ENCODE results near the gene GSTT2B.
A peak's percentile ranks its signal among the peaks of the same experiment; 100 is the strongest.
"Not testable (repeated sequence)": the region's sequence is repeated elsewhere in the genome, so short reads cannot be mapped to it uniquely, and the experiment has no call there.

The GSTT2B gene

DNA sequence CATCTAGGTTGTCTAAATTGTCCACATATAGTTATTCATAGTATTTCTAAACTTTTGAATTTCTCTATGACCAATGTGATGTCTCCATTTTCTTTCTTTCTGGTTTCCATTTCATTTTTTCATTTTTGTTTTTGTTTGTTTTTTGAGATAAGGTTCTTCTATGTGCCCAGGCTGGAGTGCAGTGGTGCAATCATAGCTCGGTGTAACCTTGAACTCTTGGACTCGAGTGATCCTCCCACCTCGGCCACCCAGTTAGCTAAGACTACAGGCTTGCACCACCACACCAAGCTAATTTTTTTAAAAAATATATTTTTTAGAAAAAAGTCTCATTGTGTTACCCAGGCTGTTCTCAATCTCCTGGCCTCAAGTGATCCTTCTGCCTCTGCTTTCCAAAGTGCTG, 36.1 kb upstream of the GSTT2B start:
- H3K4me3 ChIP-seq (ENCODE audit: low read depth, low read length), result no peak overlapping the region
- TF ChIP-seq, protein P1, sequence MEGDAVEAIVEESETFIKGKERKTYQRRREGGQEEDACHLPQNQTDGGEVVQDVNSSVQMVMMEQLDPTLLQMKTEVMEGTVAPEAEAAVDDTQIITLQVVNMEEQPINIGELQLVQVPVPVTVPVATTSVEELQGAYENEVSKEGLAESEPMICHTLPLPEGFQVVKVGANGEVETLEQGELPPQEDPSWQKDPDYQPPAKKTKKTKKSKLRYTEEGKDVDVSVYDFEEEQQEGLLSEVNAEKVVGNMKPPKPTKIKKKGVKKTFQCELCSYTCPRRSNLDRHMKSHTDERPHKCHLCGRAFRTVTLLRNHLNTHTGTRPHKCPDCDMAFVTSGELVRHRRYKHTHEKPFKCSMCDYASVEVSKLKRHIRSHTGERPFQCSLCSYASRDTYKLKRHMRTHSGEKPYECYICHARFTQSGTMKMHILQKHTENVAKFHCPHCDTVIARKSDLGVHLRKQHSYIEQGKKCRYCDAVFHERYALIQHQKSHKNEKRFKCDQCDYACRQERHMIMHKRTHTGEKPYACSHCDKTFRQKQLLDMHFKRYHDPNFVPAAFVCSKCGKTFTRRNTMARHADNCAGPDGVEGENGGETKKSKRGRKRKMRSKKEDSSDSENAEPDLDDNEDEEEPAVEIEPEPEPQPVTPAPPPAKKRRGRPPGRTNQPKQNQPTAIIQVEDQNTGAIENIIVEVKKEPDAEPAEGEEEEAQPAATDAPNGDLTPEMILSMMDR (IDR thresholded peaks at IDR 0.05; ENCODE audit: borderline replicate concordance, insufficient read depth, low read depth, low read length), result no peak

DNA sequence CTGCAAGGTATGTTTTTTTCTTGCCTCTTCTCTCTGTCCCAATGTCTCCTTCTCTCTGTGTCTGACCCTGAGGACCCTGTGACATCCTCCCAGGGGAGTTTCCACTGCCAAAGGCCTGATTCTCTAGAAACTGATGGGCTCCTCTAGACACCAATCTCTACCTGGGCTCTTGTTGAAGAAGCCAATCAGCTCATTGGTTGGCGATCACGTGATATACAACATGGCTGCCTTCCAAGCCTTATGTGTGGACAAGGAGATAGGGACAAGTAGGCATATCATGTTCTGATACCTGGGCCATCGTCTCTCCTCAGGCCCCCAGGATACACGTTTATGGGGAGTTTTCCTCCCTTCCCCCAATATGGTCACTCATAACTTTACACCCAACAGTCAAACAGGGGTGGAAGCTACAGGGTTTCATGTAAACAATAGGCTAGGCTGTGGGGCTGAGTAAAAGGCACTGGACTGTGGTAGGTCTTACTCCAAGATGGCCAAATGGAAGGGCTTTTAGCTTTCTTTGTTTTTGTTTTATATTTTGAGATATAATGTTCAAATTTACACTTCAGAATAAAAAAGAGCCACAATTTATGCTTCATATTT, 32.7 kb upstream of the GSTT2B start:
- not testable (repeated sequence) for H3K4me3 ChIP-seq (ENCODE audit: low read depth, low read length)

DNA sequence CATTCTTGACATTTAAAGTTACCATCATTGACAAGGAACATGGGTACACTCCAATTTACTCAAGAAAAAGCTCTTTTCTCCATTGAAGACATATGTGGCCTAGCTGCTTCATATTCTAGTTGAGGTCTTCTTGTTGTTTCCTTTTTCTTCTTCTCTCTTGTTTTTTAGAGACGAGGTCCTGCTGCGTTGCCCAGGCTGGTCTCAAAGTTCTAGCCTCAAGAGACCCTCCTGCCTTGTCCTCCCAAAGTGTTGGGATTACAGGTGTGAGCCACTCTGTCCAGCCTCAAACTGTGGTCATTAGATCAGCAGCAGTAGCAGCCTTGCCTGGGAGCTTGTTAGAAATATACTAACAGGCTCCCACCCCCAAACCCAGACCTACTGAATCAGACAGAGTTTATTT, 32.1 kb upstream of the GSTT2B start:
- H3K4me3 ChIP-seq (ENCODE audit: low read depth, low read length), result not testable (repeated sequence)

DNA sequence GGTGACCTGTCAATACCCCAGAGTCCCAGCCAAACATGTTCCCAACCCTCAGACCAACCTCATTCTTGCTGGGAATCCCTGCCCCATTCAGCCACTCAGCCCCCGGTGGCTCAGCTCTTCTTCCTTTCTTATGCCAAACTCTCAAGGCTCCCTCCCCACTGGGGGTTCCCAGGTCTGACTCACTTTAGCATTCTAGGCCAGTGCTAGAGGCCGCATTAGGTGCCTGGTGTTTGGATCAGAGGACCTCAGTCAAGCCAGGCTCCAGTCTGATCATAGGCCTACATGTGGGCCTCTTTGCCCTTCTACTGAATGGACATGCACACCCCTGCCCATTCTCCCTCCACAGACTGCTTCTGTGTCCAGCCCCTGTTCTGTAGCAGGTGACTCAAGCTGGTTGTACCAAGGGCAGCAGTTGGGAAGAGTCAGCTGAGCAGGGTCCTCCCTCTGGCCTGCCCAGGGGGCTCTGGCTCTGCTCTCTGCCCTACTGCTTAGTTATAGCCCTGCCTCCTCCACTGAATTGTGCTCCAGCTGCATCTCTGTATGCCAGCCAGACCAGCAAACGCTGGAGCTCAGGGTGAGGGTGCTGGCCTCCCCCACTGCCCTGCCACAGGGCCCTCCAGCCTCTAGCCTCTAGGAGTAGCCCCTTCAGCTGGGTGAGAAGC, 28.7 kb upstream of the GSTT2B start:
- H3K4me3 ChIP-seq (ENCODE audit: low read depth, low read length), result not testable (repeated sequence)

DNA sequence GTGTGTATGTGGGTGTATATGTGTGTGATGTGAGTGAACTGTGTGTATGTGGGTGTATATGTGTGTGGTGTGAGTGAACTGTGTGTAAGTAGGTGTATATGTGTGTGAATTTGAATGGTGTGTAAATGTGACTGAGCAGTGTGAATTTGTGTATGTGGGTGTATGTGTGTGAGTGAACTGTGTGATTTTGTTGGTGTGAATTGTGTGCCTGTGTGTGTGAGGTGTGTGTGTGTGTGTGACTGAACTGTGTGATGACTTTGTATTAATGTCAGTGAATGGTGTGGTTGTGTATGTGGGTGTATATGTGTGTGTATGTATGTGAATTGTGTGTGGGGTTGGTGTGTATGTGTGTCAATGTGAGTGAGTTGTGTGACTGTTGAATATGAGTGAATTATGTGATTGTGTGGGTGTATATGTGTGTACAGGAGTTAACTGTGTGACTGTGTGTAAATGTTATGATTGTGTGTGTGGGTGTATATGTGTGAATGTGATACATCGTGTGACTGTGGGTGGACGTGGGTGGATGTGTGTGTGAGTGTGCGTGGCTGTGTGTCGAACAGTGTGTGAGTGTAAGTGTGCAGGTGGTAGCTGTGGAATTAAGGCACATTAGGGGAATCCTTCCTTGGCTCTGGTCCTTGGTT, 25.7 kb upstream of the GSTT2B start:
- not testable (repeated sequence) for H3K4me3 ChIP-seq (ENCODE audit: low read depth, low read length)

DNA sequence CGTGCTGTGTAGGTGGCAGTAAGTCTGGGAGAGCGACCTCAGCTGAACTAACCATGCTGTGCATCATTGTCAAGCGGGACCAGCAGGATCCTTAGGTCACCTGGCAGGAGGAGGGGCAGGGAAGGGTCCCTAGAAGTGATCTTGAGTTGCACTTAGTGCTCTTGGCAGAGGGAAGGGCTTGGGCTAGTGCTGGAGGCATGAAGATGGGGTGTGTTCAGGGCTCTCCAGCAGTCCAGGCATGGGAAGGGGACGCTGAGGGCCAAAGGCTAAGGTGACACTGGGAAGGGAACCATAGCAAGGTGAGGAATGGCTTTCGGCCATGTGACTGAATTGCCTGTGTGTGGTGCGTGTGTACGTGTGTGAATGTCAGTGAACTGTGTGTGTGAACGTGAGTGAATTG, 25.1 kb upstream of the GSTT2B start:
- H3K4me3 ChIP-seq (ENCODE audit: low read depth, low read length), result not testable (repeated sequence)

DNA sequence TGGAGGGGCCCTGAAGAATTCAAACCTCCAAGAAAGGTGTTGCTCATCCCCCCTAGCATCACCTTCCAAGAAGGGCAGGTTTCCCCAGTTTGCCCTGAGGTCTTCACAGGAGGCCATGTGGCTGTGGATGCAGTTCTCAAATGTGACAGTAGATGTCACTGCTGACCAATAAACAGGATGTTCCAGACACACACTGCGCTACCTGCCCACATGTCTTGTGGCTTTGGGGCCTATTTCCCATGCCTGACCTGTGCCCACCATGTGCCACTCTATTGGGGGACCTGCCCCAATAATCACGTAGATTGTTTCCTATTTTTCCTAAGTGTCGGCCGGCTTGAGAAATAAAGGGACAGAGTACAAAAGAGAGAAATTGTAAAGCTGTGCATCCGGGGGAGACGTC, 23.4 kb upstream of the GSTT2B start:
- TF ChIP-seq, protein P1 (IDR thresholded peaks at IDR 0.05; ENCODE audit: borderline replicate concordance, insufficient read depth, low read depth, low read length), result peak; percentile 57; the same call in 1 of the 2 replicates
- no peak overlapping the region for H3K4me3 ChIP-seq (ENCODE audit: low read depth, low read length)

DNA sequence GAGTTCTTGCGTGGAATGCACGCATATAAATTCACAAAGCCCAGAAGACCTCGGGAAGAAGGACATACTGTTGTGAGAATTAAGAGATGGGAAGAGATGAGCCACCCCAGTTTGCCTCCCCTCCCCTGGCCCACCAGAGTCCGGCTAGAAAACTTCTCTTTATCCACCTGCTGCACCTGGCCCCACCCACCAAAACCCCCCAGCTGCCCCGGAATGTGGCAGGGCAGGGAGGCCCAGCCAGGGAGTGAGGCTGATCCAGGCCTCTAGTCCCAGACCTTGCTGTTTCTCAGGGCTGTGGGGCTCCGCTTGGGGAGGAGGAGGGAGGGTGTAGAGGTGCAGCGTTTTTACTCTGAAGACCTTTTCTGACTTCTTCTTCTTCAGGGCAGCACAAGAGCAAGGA, 19.6 kb upstream of the GSTT2B start:
- not testable (repeated sequence) for H3K4me3 ChIP-seq (ENCODE audit: low read depth, low read length)

DNA sequence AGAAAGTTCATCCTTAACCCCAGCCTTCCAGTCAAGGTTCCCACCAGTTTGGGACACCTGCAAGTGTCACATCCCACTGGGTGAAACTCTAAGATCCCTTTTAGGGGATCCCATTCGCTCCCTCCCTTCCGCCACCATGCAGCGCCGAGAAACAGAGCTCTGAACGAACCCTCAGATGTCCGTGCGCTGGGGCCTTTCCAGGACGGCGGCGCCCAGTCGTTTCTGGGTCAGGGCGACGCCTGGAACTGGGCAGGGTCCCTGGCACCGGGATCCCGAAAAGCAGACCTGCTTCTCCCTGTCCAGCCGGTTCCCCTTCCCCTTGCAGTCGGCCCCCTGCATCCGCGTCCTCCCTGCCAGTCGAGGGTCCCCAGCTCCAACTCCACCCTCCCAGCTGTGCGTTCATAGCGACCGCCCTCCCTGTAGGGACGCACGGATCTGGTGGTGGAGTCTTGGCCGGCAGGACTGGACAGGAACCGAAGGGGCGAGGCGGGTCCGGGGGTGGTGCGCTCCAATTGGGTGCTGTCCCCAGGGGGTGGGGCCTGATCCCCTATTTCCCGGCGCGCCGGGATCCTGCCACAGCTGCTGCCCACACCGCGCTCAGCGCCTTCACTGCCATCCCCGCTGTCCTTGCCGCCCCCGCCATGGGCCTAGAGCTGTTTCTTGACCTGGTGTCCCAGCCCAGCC, 18.7 kb upstream of the GSTT2B start, which contains the start of gene GSTT2:
Gene GSTT2, plus strand, starts transcription at position 578 of the 684 bp plus-strand sequence.
- H3K4me3 ChIP-seq (ENCODE audit: low read depth, low read length), result not testable (repeated sequence)

DNA sequence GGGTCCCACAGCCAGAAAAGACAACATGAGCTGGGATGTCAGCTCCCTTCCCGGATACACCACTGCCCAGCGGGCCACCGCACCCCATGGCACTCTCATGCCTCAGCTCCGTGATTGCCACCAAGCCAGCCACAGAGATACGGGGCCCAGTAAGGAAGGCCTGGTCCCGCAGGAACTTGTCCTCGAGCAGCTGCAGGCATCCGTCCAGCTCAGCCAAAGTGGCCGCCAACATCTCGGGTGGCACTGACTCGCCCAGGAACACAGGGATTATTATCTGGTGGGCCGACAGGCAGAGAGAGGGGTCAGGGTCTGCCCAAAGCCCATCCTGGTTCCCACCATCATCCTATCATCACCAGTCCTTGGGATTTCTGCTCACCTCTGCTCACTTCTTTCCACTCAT, 16.3 kb upstream of the GSTT2B start:
- not testable (repeated sequence) for H3K4me3 ChIP-seq (ENCODE audit: low read depth, low read length)

DNA sequence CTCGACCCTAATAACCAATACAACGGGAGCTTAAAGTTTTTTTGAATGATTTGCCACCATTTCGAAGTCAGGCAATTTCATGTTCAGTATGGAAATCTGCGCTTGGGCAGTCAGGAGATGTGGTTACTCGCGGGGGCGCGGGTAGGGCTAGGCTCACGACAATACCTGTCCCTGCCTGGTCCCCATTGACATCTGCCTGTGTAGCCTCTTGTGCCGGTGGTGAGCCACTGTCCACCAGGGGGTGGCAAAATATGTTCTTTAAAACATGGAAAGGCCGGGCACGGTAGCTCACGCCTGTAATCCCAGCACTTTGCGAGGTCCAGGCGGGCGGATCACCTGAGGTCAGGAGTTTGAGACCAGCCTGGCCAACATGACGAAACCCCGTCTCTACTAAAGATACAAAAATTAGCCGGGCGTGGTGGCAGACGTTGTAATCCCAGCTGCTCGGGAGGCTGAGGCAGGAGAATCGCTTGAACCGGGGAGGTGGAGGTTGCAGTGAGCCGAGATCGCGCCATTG, 13.9 kb upstream of the GSTT2B start:
- H3K4me3 ChIP-seq (ENCODE audit: low read depth, low read length), result not testable (repeated sequence)

DNA sequence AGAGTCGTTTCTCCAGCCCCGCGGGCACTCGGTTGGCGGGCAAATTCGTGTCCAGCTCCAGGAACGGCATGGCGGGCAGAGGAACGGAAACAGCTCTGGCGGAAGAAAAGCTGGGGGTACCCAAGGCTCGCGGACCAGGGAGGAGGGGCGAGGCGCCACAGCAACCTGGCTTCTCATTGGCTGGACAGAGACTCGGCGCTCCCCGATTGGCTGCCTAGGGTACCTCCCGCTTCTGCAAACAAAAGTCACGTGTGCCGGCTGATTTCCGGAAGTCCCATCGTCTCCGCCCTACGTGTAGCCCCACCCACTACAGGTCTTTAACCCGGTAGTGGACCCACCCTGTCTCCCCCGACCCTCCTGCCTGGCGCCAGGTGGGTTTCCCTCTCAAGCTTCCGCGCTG, 13.3 kb upstream of the GSTT2B start, which contains the start of gene DDT:
Gene DDT, minus strand, starts transcription at position 97 of the 400 bp plus-strand sequence. Its CDS starts 27 bp downstream, at position 70.
- H3K4me3 ChIP-seq (ENCODE audit: low read depth, low read length), result not testable (repeated sequence)

DNA sequence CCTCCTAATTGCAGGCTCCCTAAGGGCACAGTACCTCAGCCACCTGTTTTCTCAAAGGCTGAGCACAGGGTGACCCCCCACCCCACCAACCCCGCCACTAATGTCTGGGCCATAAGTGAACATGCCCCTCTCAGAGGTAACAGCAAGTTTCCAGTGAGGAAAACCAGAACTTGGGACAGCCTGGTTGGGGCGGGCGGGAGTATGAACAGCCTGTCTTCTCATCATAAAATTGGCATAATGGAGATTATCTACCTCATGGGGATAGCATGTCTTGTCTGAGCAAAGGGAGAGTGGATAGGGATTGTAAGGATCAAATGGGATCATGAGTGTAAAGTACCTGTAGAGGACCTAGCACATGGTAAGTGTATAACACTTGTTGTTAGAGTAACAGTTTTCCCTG, 10.9 kb upstream of the GSTT2B start:
- not testable (repeated sequence) for H3K4me3 ChIP-seq (ENCODE audit: low read depth, low read length)

Measured in GM12875 (cell line).